ENCODE measurements around the gene TBC1D22A. TPM values are rescaled to one million over a fixed set of nuclear protein-coding genes. Genes with fewer than 3 reads are reported as not detected.

Gene TBC1D22A
- total and polyA plus RNA-seq, 2 donors (not counting 3 experiments of a cell fraction or from before 2014, with no cell fraction given): 26.1 to 32.4 TPM

DNA sequence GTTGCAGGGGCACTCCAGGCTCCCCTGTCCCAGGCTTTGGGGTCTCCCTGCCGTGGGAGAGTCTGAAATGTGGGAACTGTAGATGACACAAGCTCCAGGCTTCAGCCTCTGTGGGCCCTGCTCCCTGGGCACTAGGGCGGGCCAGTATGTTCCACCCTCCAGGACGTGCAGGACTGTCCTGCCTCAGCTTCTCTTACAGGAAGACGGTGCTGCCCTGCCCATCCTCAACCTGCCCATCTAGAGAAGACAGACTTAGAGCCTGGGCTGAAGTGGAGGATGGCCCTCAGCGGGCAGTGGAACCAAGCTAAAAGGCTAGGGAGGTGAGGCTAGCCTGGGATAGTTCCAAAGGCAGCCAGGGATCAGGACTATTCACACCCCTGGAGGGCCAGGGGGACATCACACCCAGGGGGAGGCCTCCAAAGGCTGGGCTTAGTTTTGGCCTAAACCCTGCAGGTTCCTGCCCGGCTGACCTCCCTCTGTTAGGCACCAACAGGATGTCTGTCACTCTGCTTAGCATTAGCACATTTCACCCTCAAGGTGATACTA is 20.4 kb upstream of the TBC1D22A start:
- DNase-seq (ENCODE audit: low read depth, low spot score) (no peak), FAIRE-seq (no peak)
- no peak overlapping the region for H3K9ac ChIP-seq (replicated peaks; ENCODE audit: extremely low read depth, insufficient read depth, low read length)
- H3K27ac ChIP-seq (ENCODE audit: insufficient read depth, low read depth, low read length): no peak overlapping the region
- intact Hi-C loops (cut with micrococcal nuclease) (no loop called here), dilution Hi-C loops (cut with MboI; ENCODE audit: extremely low pct_ligation_motif_present, low sequenced_read_pairs) (no loop called here)
- no peaks in the 10 kb centered on the region for H3K36me3 ChIP-seq (ENCODE audit: control insufficient read depth in 2 of 2, extremely low read depth in 1 of 2, insufficient read depth in 2 of 2, low read length in 2 of 2)
- H4K20me1 ChIP-seq (replicated peaks; ENCODE audit: control insufficient read depth, extremely low read depth, insufficient read depth, low read length): no peaks in the 10 kb centered on the region
- no peak overlapping the region for H3K4me2 ChIP-seq (ENCODE audit: insufficient read depth, low read length)
- no peak overlapping the region for H2AFZ ChIP-seq (ENCODE audit: low read depth, low read length)
- peaks cover 8% of the 10 kb centered on the region for H3K4me1 ChIP-seq (ENCODE audit: control insufficient read depth, extremely low read depth, insufficient read depth, low read length)
- TF ChIP-seq POLR2AphosphoS5 (IDR thresholded peaks at IDR 0.05; ENCODE audit: insufficient read depth, low read depth, low read length): no peak
- no peak for TF ChIP-seq POLR2A (IDR thresholded peaks at IDR 0.05; ENCODE audit: low read depth, low read length)
- no peak for TF ChIP-seq FOS (IDR thresholded peaks at IDR 0.05; ENCODE audit: borderline replicate concordance, insufficient read depth, low read length)
- TF ChIP-seq GATA2 (IDR thresholded peaks at IDR 0.05; ENCODE audit: insufficient read depth, insufficient read length, low read depth, low read length): no peak
- TF ChIP-seq, protein P1, sequence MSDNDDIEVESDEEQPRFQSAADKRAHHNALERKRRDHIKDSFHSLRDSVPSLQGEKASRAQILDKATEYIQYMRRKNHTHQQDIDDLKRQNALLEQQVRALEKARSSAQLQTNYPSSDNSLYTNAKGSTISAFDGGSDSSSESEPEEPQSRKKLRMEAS (IDR thresholded peaks at IDR 0.05; ENCODE audit: insufficient read depth, insufficient read length): no peak
- TF ChIP-seq, protein P2, sequence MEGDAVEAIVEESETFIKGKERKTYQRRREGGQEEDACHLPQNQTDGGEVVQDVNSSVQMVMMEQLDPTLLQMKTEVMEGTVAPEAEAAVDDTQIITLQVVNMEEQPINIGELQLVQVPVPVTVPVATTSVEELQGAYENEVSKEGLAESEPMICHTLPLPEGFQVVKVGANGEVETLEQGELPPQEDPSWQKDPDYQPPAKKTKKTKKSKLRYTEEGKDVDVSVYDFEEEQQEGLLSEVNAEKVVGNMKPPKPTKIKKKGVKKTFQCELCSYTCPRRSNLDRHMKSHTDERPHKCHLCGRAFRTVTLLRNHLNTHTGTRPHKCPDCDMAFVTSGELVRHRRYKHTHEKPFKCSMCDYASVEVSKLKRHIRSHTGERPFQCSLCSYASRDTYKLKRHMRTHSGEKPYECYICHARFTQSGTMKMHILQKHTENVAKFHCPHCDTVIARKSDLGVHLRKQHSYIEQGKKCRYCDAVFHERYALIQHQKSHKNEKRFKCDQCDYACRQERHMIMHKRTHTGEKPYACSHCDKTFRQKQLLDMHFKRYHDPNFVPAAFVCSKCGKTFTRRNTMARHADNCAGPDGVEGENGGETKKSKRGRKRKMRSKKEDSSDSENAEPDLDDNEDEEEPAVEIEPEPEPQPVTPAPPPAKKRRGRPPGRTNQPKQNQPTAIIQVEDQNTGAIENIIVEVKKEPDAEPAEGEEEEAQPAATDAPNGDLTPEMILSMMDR (IDR thresholded peaks at IDR 0.05; ENCODE audit: extremely low read depth in 1 of 2, insufficient read depth in 1 of 2, low read depth in 1 of 2, low read length in 2 of 2): no peak
- no peak for TF ChIP-seq MYC (IDR thresholded peaks at IDR 0.05; ENCODE audit: low read depth, low read length)
- no peak for TF ChIP-seq JUN (IDR thresholded peaks at IDR 0.05; ENCODE audit: borderline replicate concordance, insufficient read depth, insufficient read length, low read depth)
- no peak for TF ChIP-seq EZH2 (IDR thresholded peaks at IDR 0.05; ENCODE audit: borderline replicate concordance, low read depth, low read length, severe bottlenecking)
- no peaks in the 10 kb centered on the region for H3K9me1 ChIP-seq (replicated peaks; ENCODE audit: control insufficient read depth, extremely low read depth, insufficient read depth, low read length)
- no peak overlapping the region for H3K4me3 ChIP-seq (replicated peaks in 1 of 3; ENCODE audit: insufficient read depth in 1 of 3, low read depth in 1 of 3, low read length in 3 of 3)
- no TSS peak for BruUV-seq (replicated peaks)
- ChIA-PET POLR2A (interaction anchor here (0.6 to 0.7 kb wide), 2 partner anchors 21 to 117 kb away, joined by 3 read pairs; partner anchors contain the start of gene TBC1D22A), CTCF (interaction anchor here (0.9 to 4.3 kb wide), 4 partner anchors 17 to 61 kb away, joined by 3 to 40 read pairs (median 3); no protein-coding TSS in a partner anchor)
- peaks cover 13% of the 10 kb centered on the region for H3K79me2 ChIP-seq (ENCODE audit: control insufficient read depth, insufficient read depth, low read length)
- H3K9me3 ChIP-seq (replicated peaks; ENCODE audit: control insufficient read depth, insufficient read depth, low read length): no peaks in the 10 kb centered on the region
- no peaks in the 10 kb centered on the region for H3K27me3 ChIP-seq (ENCODE audit: control insufficient read depth in 2 of 2, insufficient read depth in 2 of 2, low read length in 2 of 2)
